ENCODE results near the gene SAMD9.
"Not testable (repeated sequence)": the region's sequence is repeated elsewhere in the genome, so short reads cannot be mapped to it uniquely, and the experiment has no call there.

Gene SAMD9

DNA sequence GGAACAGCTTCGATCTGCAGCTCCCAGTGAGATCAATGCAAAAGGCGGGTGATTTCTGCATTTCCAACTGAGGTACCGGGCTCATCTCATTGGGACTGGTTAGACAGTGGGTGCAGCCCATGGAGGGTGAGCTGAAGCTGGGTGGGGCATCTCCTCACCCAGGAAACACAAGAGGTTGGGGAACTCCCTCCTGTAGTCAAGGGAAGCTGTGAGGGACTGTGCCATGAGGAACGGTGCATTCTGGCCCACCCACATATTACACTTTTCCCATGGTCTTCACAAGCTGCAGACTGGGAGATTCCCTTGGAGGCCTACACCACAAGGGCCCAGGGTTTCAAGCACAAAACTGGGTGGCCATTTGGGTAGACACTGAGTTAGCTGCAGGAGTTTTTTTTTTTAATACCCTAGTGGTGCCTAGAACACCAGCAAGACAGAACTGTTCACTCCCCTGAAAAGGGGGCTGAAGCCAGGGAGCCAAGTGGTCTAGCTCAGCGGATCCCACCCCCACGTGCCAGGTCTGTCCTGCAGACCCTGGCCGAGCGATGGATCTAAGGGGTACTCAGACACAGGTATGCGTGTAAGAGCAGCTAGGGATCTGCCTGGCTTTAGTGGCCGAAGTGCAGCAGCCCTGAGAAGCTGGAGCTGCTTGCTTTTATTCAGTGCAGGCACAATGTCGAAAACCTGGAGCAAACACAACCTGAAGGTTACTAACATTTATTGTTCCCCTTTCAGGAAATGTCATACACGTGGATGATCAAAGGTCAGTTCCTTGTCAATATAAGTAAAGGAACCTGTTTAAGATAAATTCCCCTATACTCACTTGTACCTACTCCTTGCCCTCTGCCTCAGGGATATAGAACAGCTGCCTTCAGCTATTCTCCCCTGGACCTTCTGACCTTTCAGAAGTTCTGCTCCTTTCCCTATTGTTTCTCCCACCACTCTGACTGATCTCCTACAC lies 3.1 kb upstream of the SAMD9 start:
- no peak for DNase-seq (ENCODE audit: low read depth)

DNA sequence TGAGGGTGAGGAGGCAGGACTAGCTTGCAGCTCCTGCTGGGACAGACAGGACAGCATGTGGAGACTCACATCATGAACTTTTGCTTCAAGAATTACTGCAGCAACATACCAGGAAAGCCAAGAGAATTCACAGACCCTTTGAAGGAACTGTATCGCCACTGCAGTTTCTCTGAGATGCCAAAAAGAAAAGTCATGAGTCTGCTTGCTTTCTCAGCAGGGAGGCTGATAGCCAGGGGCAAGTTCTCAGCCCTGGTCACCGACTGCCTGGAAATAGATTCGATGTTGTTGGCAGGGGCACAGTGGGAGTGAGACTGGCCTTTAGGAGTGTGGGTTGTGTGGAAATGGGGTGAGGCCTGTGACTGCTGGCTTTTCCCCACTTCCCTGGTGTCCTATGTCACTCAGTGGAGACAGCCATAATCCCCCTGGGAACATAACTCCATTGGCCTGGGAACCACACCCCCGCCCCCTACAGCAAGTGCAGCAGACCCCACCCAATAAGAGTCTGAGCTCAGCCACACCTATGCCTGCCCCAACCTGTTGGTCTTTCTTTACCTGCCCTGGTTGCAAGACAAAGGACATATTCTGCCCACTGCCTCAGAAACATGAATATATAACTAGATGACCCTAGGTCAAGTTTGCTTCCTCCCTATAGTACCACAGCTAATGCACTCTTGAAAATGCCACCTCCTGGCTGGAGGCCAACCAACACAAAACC lies 1.6 kb upstream of the SAMD9 start:
- no peak for DNase-seq (ENCODE audit: low read depth)

DNA sequence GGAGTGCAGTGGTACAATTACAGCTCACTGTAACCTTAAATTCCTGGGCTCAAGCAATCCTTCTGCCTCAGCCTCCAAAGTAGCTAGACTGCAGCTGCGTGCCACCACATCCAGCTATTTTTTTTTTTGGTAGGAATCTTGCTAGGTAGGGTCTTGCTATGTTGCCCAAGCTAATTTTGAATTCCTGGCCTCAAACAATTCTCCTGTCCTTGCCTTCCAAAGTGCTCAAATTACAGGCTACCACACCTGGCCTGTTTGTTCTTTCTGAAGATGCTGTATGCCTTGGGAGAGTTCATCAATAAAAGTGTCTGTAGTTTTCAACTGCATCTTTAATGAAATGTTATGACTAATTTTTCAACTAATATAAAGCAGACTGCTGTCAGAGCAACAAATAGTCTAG lies 452 bp downstream of the SAMD9 start:
- no peak for DNase-seq (ENCODE audit: low read depth)

DNA sequence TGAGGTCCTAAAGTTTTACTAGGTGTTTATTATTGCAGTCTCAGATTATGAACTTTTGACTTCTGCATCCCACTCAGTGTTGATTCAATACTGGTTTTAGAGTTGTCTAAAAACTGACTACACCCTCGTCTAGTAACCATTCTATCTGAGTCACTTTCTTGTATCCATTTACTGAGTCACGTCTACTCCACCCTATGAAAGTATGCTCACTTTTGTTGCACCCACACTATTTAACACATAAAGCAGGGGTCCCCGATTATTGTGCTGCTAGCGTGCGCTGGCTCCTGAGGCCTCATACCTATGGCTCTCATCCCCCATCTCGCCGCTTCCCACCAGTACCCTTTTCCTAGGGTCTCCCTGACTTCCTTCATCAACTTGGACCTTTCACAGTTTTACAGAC lies 2.0 kb downstream of the SAMD9 start:
- peak; percentile 6 for DNase-seq (ENCODE audit: low read depth)

DNA sequence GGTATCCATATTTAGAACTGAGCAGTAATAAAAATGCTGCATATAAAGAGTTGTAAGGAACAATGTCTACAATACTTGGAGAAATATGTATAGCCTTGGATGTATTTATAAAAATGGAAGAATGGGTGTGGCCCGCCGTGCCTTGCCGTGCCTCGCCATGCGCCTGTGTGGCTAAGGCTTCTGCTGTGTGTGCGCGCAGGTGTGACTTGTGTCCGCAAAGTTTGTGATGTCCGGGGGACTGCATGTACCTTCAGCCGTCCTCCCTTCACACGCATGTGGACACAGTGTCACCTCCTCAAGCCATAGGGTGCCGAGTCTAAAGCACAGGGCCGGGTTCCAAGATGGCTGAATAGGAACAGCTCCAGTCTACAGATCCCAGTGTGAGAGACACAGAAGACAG lies 9.8 kb downstream of the SAMD9 start:
- DNase-seq (ENCODE audit: low read depth) = no peak

DNA sequence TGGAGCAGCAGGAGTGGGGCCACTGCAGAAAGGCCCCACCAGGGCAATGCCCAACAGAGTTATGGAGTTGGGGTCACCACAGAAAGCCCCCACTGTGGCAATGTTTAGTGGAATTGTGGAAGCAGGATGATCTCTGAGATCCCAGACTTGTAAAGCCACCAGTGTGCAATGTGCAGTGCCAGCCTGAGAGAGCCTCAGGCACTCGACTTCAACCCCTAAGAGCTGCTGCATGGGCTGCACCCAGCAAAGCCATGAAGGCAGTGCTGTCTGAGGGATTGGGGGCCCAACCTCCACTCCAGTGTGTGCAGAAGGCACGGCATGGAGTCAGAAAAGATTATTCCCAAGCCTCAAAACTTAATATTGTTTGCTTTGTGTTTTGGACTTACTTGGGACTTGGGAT lies 20.4 kb downstream of the SAMD9 start:
- DNase-seq (ENCODE audit: low read depth) = no peak

DNA sequence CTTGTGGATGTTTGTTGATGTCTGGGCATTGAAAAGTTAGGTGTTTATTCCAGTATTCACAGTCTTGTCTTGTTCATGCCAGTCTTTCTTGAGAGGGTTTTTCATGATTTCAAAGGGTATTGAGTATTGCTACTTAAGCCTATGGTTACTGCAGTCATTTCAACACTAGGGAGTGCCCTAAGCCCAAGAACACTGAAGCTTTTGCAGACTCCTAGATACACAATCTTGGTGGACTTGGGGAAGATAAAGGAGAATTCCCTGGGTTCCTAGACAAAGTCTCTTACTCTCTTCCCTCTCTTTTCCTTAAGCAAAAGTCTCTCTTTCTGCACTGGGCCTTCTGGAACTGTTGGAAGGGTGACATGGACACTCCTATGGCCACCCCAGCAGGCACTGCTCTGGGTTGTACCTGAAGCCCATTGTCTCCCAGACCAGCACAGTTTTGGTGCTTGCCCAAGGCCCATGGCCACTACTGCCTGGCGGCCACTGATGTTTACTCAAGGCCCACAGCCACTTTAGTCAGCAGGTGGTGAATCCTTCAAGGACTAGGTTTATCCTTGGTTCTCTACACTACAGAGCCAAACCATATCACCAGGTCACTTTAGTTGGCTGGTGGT lies 24.9 kb downstream of the SAMD9 start:
- peak; percentile 47 for DNase-seq (ENCODE audit: low read depth)

DNA sequence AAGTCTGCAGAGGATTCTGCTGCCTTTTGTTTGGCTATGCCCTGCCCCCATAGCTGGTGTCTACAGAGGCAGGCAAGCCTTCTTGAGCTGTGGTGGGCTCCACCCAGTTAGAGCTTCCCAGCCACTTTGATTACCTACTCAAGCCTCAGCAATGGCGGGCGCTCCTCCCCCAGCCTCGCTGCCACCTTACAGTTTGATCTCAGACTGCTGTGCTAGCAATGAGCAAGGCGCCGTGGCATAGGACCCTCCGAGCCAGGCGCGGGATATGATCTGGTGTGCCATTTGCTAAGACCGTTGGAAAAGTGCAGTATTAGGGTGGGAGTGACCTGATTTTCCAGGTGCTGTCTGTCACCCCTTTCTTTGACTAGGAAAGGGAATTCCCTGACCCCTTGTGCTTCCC lies 44.4 kb downstream of the SAMD9 start:
- DNase-seq (ENCODE audit: low read depth) = not testable (repeated sequence)

DNA sequence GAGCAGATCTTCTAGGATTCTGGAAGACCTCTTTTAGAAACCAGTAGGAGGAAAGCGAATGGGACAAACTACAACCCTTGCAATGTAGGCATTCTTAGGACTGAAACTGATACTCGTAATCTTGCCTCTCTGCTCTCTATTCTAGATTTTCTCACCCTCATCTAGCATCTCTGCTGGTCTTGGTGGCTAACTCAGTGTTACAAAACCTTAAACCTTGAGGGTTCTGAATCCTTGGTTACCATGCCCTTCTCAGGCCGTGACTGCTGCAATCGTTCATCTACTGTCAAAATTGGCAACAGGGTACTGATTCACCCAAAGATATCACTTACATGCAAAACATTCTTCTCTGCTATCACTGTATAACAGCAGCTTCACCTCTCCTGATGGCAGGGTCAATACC lies 55.2 kb downstream of the SAMD9 start:
- no peak for DNase-seq (ENCODE audit: low read depth)

DNA sequence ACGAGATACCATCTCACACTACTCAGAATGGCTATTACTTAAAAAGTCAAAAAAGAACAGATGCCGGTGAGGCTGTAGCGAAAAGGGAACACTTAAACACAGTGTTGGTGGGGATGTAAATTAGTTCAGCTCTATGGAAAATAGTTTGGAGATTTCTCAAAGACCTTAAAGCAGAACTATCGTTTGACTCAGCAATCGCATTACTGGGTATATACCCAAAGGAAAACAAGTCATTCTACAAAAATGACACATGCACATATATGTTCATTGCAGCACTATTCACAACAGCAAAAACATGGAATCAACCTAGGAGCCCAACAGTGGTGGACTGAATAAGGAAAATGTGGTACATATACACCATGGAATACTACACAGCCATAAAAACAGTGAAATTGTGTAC lies 56.9 kb downstream of the SAMD9 start:
- DNase-seq (ENCODE audit: low read depth) = no peak

DNA sequence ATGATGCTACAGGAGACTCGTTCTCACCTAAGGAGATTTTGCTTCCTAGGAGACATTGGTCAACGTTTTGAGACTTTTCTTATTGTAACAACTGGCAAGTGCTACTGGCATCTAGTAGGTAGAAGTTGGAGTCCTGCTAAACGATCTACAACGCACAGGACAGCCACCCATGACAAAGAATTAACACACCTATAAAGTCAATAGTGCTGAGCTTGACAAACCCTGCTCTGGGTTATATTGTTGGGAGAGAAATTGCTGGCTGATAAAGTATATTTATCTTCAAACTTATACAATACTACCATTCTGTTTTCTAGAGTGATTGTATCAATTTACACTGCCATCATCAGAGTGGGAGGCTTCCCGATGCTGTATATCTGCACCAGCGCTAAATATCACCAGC lies 57.8 kb downstream of the SAMD9 start:
- DNase-seq (ENCODE audit: low read depth) = no peak

DNA sequence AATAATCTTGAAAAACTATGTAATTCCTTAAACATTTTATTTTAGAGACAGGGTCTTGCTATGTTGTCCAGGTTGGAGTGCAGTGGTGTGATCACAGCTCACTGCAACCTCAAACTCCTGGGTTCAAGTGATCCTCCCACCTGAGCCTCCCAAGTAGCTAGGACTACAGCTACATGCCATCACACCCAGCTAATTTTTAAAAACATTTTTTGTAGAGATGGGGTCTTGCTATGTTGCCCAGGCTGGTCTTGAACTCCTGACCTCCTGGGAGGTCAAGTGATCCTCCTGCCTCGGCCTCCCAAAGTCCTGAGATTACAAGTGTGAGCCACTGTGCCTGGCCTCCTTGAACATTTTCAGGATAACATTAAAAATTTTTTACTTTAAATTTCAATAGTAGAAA lies 61.2 kb downstream of the SAMD9 start:
- not testable (repeated sequence) for DNase-seq (ENCODE audit: low read depth)

DNA sequence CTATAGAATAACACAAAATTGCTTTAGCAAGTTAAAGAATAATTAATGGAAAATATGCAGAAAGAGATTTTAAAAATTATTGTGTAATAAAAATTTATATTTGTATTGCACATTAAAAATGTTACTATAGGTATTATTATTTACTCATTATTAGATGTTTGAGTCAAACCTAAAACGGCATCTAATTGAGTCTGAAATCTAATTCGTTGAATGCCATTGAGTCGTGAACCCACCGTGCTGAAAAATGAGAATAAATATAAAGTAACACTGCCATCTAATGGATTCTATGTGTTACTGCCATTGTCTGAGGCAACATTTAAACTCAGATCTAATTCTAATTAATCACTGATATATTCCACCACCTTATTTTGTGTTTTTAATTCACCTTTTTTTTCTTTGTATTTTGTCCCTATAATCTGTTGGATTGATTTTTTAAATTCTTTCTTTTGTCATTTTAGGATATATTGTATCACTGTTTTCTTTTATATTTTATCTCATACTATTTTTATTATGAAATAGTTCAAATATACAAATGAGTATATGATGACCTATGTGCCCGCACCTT lies 62.2 kb downstream of the SAMD9 start:
- DNase-seq (ENCODE audit: low read depth) = peak; percentile 23

DNA sequence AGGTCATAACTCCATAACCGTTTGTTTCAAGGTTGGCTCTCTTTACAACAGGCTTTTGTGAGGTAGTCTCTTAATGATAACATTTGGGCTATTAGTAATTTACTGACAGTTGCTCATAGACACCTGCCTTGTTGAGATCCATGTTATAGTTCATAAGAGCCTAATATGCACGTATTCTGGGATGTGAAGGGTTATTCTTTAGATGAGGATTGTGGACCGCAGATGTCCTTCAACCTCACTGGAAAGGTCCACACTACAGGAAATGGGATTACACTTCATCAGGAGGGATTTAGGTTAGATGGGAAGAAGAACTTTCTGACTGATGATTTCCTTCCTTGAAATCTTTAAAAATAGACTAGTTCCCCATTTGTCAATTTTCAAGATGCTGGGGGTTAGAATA lies 62.8 kb downstream of the SAMD9 start:
- no peak for DNase-seq (ENCODE audit: low read depth)

DNA sequence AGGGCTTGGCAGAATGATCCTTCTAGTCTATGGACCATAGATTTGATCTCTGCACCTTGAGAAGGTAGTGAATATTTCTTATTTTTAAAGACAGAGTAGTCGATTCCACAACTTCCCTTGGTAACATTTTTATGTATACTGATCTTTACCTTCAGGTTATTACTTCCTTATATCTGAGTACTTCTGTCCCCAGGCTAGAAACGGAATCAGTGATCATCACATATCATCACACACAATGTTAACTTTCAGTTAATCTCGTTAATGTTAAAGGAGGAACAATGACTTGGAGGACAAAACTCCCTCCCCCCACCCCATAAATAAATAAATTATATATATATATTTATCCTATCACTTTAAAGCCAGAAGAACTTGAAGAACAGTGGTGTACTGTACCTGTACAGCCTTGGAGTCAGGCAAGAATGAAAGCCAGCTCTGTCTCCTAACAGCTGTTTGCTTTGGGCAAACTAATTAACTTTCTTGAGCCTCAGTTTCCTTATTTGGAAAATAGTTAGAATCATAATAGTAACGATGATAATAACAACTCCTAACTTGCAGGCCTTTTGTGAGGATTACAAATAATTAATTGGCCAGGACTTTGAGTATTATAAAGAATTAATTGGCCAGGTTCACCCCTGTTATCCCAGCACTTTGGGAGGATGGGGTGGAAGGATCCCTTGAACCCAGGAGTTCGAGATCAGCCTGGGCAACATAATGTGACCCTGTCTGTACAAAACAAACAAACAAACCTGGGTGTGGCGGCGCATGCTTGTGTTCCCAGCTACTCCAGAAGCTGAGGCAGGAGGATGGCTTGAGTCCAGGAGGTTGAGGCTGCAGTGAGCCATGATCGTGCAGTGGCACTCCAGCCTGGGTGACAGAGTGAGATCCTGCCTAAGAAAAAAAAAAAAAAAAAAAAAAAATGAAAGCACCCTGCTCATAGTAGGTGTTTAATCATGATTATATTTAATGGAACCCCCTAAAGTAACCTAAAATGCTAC lies 63.5 kb downstream of the SAMD9 start:
- DNase-seq (ENCODE audit: low read depth) = no peak

DNA sequence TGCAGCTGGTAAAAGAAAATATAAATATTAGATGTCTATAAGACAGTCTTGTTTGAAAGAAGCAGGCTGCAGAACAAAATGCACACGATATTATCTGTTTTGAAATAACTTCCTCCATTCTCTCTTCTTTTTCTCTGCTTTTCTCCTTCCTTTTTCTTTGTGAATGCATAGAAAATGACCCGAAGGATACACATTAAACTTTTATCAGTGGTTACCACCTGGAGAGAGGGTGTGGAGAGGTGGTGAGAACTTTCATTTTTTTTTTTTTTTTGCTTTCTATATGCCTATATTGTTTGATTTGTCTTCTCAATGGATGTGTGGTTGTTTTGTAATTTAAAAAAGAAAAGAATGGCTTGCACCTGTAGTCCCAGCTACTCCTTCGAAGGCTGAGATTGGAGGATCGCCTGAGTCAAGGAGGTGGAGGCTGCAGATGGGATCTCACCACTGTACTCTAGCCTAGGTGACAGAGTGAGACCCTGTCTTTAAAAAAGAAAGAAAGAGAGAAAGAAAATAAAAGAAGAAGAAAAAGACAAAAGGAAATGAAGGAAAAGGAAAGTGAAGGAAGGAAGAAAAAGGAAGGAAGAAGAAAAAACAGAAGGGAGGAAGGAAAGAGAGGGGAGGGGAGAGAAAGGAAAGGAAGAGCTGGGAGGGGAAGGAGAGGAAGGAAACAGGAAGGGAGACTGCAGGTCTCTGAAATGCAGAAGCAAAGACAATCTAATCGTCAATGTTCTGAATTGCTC lies 64.4 kb downstream of the SAMD9 start:
- no peak for DNase-seq (ENCODE audit: low read depth)

DNA sequence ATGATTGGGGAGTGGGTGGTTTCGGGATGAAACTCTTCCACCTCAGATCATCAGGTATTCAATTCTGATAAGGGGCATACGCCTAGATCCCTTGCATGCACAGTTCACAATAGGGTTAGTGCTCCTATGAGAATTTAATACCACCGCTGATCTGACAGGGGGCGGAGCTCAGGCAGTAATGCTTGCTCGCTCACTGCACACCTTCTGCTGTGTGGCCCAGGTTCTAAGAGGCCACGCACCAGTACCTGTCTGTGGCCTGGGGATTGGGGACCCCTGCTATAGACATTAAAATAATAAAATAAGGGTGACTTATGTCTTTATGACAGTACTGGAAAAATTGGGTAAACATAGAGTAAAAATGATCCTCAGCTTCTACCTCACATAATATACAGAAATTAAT lies 66.1 kb downstream of the SAMD9 start:
- DNase-seq (ENCODE audit: low read depth) = no peak

Measured in fibroblast of gingiva (primary cell).